Esophagus (tissue), 2 donors: Measurements from ENCODE around the gene ZKSCAN2. TPM values are rescaled to one million over a fixed set of nuclear protein-coding genes. Genes with fewer than 3 reads are reported as not detected.
A peak's percentile ranks its signal among the peaks of the same experiment; 100 is the strongest.

Source experiments
- H3K27ac ChIP-seq, 2 donors: one replicate each; pipeline ENCODE4 v1.5.1; 2013; ENCODE audit warnings: low read depth in 2 of 2, mild to moderate bottlenecking in 2 of 2, inconsistent platforms in 1 of 2, low read length in 1 of 2, moderate library complexity in 1 of 2
- H3K27me3 ChIP-seq, 2 donors: one replicate each; pipeline ENCODE4 v1.6.1; 2013; ENCODE audit warnings: low read length in 2 of 2, control low read depth in 1 of 2, mild to moderate bottlenecking in 1 of 2; ENCODE audit not compliant: insufficient read depth in 2 of 2, control insufficient read depth in 1 of 2
- H3K36me3 ChIP-seq, 2 donors: one replicate each; pipeline ENCODE4 v1.6.1; 2013; ENCODE audit warnings: low read length in 1 of 2; ENCODE audit not compliant: control insufficient read depth in 2 of 2, insufficient read depth in 2 of 2
- H3K4me1 ChIP-seq, 2 donors: one replicate each; pipeline ENCODE4 v1.6.1; 2013; ENCODE audit warnings: low read length in 1 of 2; ENCODE audit not compliant: control insufficient read depth in 2 of 2, insufficient read depth in 2 of 2
- H3K4me3 ChIP-seq, 2 donors: one replicate each; pipeline ENCODE4 v1.5.1; 2013; ENCODE audit warnings: low read length in 2 of 2, mild to moderate bottlenecking in 2 of 2, low read depth in 1 of 2, moderate library complexity in 1 of 2
- H3K9me3 ChIP-seq, 2 donors: one replicate each; pipeline ENCODE4 v1.6.1; 2013; ENCODE audit warnings: mild to moderate bottlenecking in 2 of 2, low read depth in 1 of 2, low read length in 1 of 2, moderate library complexity in 1 of 2; ENCODE audit not compliant: control insufficient read depth in 2 of 2, insufficient read depth in 1 of 2
- WGBS, 2 donors: extraction: QIAGEN DNeasy Blood & Tissue Kit; methylation state at CpG; one replicate each; pipeline ENCODE4 v1.1.7; 2013; 5-methylcytosine and 5-hydroxymethylcytosine counted together
- polyA plus RNA-seq, 2 donors: library from polyadenylated mRNA; stranded (reverse); fragments of 200-250 nt; gene quantifications; one replicate each; pipeline ENCODE4 v1.2.3, GENCODE V29; 2013
- donor health status: healthy with polysubstance abuse.
- donor health status: Bipolar disorder and iron deficiency.

The ZKSCAN2 gene
- polyA plus RNA-seq, 2 donors = 0.43 to 0.46 TPM

GRCh38 chr16:25269879-25270278 is 12.2 kb upstream of the ZKSCAN2 start:
- H3K4me3 ChIP-seq = no peak overlapping the region
- 91 to 94% methylated on average over 1 of the region's 1 CpG for WGBS, 2 donors
- H3K27ac ChIP-seq = no peak overlapping the region
- no peaks in the 10 kb centered on the region for H3K9me3 ChIP-seq
- H3K27me3 ChIP-seq = no peaks in the 10 kb centered on the region
- no peaks in the 10 kb centered on the region for H3K36me3 ChIP-seq
- no peaks in the 10 kb centered on the region for H3K4me1 ChIP-seq

GRCh38 chr16:25265968-25266367 is 8.3 kb upstream of the ZKSCAN2 start:
- Histone ChIP-seq H3K4me1 (no peaks in the 10 kb centered on the region), H3K4me3 (no peak overlapping the region), H3K27ac (no peak overlapping the region), H3K36me3 (no peaks in the 10 kb centered on the region), H3K9me3 (no peaks in the 10 kb centered on the region), H3K27me3 (no peaks in the 10 kb centered on the region)
- WGBS, 2 donors = 97 to 100% methylated on average over 2 of the region's 2 CpGs

- H3K36me3 ChIP-seq = no peaks in the 10 kb centered on the region
- H3K27ac ChIP-seq = no peak overlapping the region
- H3K4me1 ChIP-seq = no peaks in the 10 kb centered on the region
- H3K27me3 ChIP-seq = no peaks in the 10 kb centered on the region
- H3K9me3 ChIP-seq = no peaks in the 10 kb centered on the region
- 85 to 86% methylated on average over 2 of the region's 2 CpGs for WGBS, 2 donors
- no peak overlapping the region for H3K4me3 ChIP-seq
Measured at GRCh38 chr16:25264597-25264996, 7.0 kb upstream of the ZKSCAN2 start.

GRCh38 chr16:25260416-25260815 is 2.8 kb upstream of the ZKSCAN2 start:
- Histone ChIP-seq H3K9me3 (no peaks in the 10 kb centered on the region), H3K36me3 (no peaks in the 10 kb centered on the region), H3K27ac (no peak overlapping the region), H3K27me3 (no peaks in the 10 kb centered on the region), H3K4me1 (peaks cover 0 to 10% of the 10 kb centered on the region in 2 donors), H3K4me3 (no peak overlapping the region)
- 82 to 96% methylated on average over 5 of the region's 5 CpGs for WGBS, 2 donors

GRCh38 chr16:25258861-25259179 is 1.2 kb upstream of the ZKSCAN2 start:
- no peak overlapping the region for H3K27ac ChIP-seq

GRCh38 chr16:25257956-25258860 is 563 bp upstream of the ZKSCAN2 start:
- peak overlapping the region; percentile 63 to 90 for H3K4me3 ChIP-seq
- no peaks in the 10 kb centered on the region for H3K27me3 ChIP-seq
- H3K4me1 ChIP-seq = peaks cover 0 to 10% of the 10 kb centered on the region in 2 donors
- H3K9me3 ChIP-seq = no peaks in the 10 kb centered on the region
- H3K27ac ChIP-seq = peak overlapping the region; percentile 91 to 97
- peaks cover 0 to 3% of the 10 kb centered on the region in 2 donors for H3K36me3 ChIP-seq
- 3% methylated on average over 43 to 58 of the region's 58 CpGs for WGBS, 2 donors

More at GRCh38 chr16:25258861-25259179, 1.2 kb upstream of the ZKSCAN2 start:
- Histone ChIP-seq H3K4me1 (peaks cover 0 to 10% of the 10 kb centered on the region in 2 donors), H3K27me3 (no peaks in the 10 kb centered on the region), H3K36me3 (no peaks in the 10 kb centered on the region), H3K4me3 (peak overlapping the region; percentile 63 to 90), H3K9me3 (no peaks in the 10 kb centered on the region)
- 29 to 30% methylated on average over 4 of the region's 4 CpGs for WGBS, 2 donors

GRCh38 chr16:25256695-25257469 is 763 bp downstream of the ZKSCAN2 start:
- H3K4me3 ChIP-seq = peak overlapping the region; percentile 63 to 90
- WGBS, 2 donors = 3 to 5% methylated on average over 24 of the region's 24 CpGs
- H3K9me3 ChIP-seq = no peaks in the 10 kb centered on the region
- H3K27ac ChIP-seq = peak overlapping the region; percentile 45 to 97
- H3K36me3 ChIP-seq = peaks cover 0 to 5% of the 10 kb centered on the region in 2 donors
- peaks cover 0 to 10% of the 10 kb centered on the region in 2 donors for H3K4me1 ChIP-seq
- H3K27me3 ChIP-seq = no peaks in the 10 kb centered on the region

GRCh38 chr16:25253322-25253721 is 4.3 kb downstream of the ZKSCAN2 start:
- Histone ChIP-seq H3K27me3 (no peaks in the 10 kb centered on the region), H3K9me3 (no peaks in the 10 kb centered on the region), H3K4me3 (no peak overlapping the region), H3K27ac (no peak overlapping the region), H3K4me1 (peaks cover 0 to 5% of the 10 kb centered on the region in 2 donors), H3K36me3 (peaks cover 0 to 5% of the 10 kb centered on the region in 2 donors)
- 99 to 100% methylated on average over 2 of the region's 2 CpGs for WGBS, 2 donors

- WGBS, 2 donors = 97 to 99% methylated on average over 2 of the region's 2 CpGs
- Histone ChIP-seq H3K27ac (no peak overlapping the region), H3K36me3 (peaks cover 6 to 9% of the 10 kb centered on the region in 2 donors), H3K9me3 (no peaks in the 10 kb centered on the region), H3K4me1 (no peaks in the 10 kb centered on the region), H3K4me3 (no peak overlapping the region), H3K27me3 (no peaks in the 10 kb centered on the region)
Measured at GRCh38 chr16:25250467-25250866, 7.2 kb downstream of the ZKSCAN2 start.
